HG03196 (cell line): ENCODE measurements around the gene MATN4.
"Not testable (repeated sequence)": the region's sequence is repeated elsewhere in the genome, so short reads cannot be mapped to it uniquely, and the experiment has no call there.

ENCODE experiments used
- ATAC-seq: cut with Tn5 transposase; IDR thresholded peaks from one replicate; pipeline ENCODE4 v1.9.1; 2021; ENCODE audit not compliant: unreplicated experiment

The MATN4 gene, protein sequence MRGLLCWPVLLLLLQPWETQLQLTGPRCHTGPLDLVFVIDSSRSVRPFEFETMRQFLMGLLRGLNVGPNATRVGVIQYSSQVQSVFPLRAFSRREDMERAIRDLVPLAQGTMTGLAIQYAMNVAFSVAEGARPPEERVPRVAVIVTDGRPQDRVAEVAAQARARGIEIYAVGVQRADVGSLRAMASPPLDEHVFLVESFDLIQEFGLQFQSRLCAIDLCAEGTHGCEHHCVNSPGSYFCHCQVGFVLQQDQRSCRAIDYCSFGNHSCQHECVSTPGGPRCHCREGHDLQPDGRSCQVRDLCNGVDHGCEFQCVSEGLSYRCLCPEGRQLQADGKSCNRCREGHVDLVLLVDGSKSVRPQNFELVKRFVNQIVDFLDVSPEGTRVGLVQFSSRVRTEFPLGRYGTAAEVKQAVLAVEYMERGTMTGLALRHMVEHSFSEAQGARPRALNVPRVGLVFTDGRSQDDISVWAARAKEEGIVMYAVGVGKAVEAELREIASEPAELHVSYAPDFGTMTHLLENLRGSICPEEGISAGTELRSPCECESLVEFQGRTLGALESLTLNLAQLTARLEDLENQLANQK

DNA sequence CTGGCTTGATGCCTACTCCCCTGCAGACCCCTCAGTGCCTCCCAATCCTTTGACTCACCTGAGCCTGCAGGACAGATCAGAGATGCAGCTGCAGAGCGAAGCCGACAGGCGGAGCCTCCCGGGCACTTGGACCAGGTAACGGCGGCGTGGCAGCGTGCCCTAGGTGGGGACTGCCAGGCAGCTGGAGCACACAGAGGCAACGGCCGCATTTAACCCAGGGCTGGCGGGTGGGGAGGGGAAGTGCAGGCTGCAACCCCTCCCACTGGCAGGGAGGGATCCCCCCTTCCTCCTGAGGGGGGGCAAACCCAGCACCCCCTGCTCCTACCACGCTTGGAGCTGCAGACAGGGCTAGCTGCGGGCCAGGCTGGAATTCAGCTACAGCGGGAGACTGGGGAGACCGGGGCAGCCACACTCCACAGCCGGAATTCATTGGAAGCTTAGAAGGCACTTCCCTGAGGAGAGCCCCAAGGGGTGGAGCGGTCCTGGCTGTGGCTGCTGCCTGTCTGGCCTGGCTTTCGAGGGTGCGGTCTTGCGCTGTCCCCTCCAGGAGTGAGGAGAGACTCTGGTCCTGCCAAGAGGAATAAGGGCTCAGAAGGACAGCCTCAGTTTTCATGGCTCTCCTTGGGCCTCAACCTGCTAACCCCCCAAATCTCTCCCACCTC lies at the start of gene MATN4:
Gene MATN4, minus strand, starts transcription at position 183 of the 662 bp plus-strand sequence. CDS start 2,717 bp downstream, outside the sequence.
- ATAC-seq, result no peak

DNA sequence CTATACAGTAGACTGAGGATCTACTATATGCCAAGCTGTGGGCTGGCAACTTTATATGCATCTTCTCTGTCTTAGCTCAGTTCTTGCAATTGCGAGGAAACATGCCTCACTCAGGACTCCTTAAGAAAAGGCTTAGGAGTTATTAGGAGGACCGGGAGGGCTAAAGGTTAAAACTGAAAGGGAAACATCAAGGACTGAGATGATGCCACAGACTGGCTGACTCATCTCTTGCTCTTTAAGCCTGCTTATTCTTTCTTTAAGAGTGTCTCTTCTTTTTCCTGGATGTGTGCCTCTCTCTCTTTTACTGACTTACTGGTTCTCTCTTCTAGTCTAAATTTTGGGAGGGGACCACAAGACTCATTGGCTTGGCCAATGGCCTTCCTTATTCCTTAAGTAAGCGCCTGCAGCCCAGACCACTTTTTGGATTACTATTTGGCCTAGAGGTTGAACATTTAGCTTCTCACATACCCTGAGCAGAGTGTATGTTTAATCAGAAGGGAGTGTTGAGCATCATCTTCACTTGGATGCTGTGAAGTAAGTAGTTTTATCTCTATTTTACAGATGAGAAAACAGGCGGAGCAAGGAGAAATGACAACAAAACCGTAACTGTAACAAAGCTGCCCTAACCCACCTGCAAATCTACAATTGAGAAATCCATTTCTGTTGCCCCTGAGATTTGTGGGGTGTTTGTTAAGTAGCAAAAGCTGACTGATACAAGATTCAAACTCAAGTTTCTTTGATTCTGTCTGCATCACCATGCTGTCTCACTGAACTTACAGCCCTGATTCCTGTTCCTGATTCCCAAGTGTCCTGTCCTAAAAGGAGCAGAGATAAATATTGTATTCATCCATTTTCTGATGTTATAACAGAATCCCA lies 47.3 kb upstream of the MATN4 start:
- ATAC-seq, result no peak

DNA sequence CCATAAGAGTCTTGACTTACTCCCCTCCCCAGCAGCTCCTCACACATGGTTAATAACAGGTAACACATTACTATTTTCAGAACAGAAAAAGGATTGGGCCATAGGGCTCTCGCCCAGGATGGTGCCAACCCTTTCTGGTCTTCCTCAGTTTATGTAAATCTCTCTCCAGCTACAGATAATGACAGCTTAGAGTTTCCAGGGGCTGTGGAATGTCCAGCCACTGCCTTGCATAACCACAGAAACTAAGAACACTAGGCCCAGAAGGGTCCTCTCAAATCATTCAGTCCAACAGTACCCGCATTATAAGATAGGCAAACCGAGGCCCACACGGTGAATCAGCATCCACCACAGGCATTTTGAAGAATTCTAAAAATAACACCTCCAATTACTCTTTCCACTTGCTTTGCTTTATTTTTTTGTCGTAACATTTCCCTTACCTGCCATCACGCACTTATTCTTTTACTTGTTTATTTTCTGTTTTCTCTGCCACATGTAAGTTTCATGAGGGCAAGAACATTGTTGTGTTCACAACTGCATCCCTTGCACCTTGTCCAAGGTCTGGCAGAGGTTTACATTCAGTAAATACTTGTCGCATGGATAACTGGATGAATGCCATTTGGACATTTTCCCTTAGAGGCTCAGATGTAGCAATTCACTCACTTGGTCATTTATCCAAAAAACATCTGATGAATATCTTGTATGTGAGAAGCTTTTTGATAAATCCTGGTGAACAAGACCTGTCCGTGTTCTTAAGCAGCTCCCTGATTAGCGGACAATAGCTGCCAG lies 46.5 kb upstream of the MATN4 start:
- no peak for ATAC-seq

DNA sequence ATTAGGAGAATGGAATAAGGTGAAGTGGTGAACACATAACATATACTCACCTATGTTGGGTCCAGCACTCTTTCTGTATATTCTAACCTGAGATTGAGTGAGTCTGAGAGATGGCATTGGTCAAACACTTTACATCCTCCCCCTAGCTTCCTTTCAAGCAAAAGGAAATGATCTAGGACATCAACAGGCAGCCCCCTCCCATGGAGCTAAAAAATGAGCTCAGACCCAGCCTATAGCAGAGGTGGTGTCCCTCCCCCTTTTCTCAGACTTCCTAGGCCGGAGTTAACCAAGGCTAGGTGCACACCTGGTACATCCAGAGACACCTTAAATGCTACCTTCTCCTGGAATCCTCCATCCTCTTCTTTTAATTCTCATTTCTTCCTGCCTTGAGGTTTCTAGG lies 45.6 kb upstream of the MATN4 start:
- ATAC-seq, result no peak

DNA sequence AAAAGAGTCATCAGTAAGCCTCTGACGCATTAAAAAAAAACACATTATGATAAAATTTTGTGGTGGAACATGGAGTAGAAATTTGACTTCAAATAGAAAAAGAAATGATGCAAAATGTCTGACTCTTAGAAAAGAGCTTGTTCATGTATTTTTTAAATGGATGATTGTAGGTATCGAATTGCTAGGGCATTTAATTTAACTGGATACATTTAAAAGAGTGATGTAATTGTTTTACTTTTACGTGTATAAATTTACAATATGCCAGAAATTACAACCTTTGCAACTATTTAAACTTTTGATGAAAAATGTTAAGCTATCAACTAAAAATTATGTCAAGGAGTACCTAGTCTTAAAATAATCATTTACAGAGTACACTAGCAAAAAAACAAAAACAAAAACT lies 44.6 kb upstream of the MATN4 start:
- ATAC-seq, result no peak

DNA sequence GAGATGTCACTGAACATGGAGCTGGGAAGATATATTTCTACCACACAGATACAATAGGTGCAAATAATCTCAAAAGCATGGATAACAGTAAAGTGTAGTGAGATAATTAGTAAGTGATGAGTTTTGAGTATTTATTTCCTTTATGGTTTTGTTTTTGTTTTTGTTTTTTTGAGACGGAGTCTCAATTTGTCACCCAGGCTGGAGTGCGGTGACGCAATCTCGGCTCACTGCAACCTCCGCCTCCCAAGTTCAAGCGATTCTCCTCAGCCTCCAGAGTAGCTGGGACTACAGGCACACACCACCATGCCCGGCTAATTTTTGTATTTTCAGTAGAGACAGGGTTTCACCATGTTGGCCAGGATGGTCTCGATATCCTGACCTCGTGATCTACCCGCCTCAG lies 42.7 kb upstream of the MATN4 start:
- not testable (repeated sequence) for ATAC-seq

DNA sequence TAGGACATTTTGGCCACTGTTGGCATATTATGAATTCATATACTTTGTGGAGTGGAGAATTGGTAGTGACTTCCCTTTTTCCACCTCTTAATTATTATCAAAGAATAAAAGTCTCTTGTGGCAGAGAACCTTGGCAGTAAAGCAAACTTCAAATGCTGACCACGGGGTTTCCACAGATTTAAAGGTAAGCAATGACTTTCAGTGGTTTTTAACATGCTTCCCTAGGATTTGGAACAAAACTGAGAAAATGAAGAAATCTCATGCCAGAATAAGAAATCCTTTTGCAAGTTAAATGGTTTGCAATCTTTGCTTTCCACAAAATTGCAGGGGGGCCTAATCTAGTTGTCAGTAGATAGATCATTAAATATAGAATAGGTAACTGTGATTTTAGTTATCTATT lies 42.1 kb upstream of the MATN4 start:
- ATAC-seq, result no peak

DNA sequence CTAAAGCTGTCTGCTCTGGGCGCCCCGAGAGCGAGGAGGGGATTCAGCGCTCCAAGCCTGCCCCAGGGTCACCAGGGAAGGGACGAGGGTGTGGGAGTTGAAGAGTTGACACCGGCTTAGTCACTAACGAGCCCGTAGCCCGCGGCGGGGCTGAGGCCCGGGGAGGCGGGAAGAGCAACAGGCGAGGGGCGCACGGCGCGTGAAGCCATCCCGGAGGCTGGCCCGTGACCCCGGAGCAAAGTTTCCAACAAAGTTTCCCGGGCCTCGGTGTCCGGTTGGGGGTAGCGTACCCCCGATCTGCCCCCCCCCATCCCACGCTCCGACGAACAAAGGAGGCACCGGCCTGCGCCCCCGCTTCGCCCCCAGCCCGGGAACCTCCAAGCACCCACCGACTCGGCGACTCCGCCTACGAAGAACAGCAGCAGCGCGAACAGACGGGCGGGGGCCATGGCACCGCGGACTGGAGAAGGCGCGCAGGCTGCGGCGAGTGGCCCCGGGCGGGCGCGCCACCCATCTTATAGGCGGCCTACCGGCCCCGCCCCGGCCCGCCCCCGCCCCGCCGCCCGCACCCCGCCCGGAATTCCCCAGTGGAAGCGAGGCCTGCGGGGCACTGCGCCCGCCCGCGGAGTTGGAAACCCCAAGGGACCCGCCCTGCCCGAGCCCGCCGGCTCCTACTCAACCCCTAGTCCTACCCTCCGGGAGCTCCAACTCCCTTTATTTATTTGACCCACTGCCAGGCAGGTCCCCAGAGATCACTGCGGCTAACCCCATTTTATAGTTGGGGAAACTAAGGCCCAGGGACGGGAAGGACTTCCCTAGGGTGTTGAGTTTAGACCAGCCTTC lies 40.1 kb upstream of the MATN4 start, which contains the start of gene SDC4:
Gene SDC4, minus strand, starts transcription at position 489 of the 843 bp plus-strand sequence. Its CDS starts 40 bp downstream, at position 449.
- no peak for ATAC-seq

DNA sequence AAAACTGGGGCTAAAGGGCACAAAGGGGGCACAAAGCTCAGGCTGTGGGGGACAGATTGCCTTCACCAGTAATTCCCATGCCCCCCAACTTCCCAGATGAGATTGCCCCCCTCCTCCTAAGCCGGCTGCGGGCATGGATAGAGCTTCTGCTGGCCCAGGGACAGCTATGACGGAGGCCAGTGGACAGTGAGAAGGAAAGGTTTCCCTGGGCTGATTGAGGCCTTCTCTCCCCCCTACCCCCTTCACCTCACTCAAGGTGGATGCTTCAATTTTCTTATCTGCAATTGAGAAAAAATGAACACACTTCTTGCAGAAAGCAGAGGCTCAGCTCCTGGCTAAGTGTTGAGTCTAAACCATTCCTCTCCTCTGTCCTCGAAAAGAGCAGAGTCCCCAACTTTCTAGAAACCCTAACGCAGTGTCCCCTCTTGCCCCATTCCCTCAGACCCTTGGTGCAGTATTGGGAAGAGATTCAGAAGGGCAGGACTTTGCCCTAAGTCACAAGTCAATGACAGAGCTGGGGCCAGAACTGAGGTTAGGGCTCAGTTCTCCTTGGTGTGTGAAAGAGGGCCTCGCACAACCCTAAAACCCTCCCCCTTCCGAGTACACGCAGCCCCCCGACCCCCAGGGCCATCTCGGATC lies 39.3 kb upstream of the MATN4 start:
- no peak for ATAC-seq

DNA sequence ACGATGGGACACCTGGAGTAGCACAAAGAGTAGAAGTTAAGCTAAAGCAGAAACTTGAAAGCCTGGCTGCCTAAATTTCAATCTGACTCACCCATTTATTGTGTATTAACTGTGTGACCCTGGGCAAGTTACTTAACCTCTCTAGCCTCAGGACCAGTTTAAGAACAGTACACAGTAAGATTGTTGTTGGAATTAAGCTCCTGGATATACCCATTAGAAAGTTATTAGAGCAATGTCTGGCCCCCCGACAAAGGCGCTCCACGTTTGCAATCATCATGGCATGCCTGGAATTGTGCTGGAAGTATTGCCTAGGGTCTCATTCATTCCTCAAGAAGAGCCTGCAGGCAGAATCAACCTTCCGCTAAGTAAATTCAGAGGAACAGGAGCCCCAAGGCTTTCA lies 38.8 kb upstream of the MATN4 start:
- ATAC-seq, result no peak

DNA sequence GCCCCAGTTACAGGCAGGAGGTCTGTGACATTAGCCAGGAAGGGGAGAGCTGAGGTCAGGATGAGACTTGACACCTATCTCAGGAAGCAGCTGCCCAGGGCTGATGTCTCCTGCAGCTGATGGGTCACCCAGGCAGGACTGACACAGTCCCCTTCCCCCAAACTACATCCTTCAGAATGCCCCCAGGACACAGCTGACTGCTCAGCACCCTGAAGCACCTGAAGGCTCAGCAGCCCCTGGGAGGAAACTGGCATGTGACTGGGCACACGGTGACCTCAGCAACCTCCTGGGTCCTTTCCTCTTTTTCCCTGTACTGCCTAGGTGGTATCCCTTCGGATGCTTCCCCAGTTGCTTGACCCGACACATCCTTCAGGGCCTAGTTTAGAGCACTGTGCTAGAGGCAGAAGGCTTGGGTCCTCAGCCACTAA lies 38.2 kb upstream of the MATN4 start:
- no peak for ATAC-seq

DNA sequence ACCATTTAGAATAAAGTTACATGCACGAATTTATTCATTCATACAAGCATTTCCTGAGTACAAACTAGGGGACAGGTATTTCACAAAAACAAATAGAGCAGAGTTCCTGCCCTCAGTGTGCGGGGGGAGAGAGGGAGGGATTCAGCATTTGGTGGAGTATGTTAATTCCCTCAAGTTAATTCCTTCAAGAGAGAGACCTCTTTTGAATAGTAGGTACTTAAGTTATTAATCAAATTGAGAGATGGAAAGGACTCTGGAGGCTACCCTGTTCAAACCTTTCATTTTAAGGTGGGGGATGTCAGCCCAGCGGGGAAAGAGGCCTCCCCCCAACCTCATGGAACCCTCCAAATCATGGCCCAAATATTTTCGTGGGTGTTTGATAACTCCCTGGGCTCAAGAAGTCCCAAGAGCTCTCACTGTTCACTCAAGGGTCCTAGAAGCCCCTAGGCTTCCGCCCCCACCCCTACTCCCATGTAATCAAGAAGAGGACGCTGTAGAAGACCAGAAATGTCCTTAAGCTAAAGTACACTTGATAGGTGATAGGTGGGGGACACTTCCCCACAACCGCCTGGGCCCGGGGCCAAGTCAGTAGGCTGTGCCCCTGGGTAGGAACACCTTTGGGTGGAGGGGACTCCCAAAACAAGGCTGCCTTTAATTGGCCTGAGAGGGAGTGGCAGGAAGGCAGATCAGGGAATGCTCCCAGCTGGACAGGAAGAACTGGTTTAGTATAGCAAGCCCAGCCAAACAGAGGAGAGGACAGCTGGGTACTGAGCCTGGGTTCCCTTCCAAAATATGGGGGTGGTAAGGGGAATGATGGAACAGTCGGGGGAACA lies 37.2 kb upstream of the MATN4 start:
- no peak for ATAC-seq

DNA sequence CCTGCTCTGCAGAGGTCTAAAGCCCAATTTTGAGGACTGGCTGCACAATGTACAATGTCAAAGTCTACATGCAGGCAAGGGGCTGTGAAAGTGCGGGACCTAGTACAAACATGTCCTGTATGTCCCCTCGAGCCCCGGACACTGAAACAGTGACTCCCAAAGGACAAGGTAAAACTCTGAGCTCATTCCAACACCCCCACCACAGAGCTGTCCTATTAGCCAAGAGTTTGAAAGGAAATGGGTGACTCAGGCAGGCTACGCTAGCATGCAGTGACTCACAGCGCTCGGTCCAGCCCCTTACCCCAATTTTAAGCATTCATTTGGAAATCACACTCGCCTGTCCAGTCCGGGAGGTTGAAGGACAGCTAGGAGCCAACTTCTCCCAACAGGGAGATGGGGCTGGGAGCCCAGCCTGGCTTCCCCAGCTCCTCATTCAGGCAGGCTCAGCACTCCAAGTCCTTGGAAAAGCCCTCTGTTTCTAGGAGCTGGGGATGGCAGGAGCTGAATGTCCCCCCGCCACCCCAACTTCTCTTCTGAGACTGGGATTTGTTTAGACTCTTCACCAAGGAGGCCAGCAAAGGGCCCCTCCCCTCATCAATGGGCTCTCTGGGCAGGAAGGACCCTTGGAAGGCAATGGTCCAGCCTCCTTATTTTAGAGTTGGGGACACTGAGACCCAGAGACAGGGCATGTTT lies 36.2 kb upstream of the MATN4 start:
- ATAC-seq, result no peak

DNA sequence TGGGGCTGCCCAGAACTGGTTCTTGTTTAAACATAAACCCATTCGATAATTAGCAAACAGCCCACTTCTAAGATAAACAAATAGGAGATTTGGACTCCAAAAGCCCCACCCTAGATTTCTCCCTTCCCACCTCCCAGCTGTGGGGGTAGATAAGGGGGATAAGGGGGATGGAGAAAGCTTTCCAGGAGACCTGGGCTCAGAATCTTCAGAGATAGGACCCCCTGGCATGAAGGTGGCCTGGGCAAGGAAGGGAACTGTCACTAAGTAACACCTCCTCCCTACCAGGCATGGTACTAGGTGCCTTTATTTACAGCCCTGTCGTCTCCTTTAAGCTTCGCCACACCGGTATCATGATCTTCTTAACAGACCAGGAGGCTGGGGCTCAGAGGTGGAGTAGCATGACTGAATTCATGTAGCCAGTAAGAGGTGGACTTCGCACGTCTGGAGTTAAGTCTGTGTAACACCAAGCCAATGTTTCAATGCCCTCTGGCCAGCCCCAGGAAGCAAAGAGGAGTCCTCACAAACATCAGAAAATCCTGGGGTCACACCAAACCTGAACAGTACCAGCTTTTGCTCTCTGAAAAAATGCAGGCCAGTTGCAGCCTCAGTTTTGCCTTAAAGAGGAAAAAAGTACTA lies 35.6 kb upstream of the MATN4 start:
- no peak for ATAC-seq

DNA sequence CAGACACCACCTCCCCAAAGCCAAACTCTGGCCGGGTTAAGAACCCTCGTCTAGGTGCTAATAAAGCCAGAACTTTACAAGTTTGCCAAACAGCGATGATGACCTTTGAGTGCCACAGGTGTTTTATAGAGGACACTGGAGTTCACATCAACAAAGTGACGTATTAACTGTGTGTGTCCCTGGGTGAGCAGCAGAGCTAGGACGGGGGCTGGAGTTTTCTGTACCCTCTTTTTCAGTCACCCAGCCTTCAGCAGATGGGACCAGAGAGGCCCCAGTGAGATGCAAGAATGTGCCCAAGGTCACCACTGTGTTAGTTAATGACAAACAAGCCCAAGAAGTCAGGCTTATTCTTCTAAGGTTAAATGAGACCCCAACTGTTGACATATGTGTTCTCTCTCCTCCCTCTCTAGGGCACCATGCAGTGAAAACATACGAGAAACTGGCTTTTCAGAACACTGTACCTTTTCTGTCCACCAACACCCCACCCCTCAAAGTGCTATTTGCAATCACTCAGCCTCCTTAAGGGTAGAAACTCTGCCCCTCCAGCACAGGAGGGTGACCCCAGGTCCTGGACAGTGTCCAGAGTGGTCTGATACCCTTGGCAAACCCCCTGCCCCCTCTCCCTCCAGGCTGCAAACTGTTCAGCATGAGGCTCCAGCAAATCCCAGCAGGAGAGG lies 34.9 kb upstream of the MATN4 start:
- no peak for ATAC-seq
